ENCODE results near the gene CHKA.

DNA sequence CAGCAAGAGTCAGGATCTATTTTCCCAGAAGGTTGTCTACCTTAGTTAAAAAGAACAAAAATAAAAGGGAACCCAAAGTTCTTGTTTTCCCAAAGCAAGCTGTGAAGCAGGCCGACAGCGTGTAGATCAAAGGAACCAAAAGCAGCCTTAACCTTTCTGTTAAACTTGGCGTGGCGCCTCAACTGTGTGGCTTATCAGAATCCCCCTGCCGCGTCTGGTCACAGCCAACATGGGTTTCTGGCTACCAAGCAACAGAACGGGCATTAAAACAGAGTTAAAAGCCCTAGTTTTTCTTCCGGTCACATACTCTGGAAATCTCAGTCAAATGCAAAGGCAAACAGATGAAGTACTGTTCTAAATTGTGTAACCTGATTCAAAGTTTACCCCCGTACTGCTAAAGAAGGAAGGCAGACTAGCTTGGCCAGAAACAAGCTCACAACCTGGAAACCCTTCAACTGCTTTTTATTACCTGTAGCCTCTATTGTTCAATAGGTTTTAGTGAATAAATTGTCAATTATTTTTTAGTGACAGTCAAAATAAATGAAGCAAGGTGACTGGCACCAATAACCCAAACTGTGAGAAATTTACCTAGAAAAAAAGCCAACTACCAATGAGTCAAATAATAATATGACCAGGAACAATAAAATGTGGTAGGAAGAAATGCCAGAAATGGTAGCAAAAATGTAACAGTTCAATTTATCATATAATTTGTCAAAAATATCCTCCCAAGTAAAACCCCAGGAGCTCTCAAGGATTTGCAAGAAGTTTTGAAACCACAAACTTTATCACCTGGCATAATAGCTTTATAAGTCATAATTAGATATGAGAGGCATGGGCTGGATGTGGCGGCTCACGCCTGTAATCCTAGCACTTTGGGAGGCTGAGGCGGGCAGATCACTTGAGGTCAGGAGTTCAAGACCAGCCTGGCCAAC, 21.4 kb downstream of the CHKA start:
- TF ChIP-seq CTCF (IDR thresholded peaks at IDR 0.05; ENCODE audit: extremely low read depth in 1 of 2, insufficient read depth in 1 of 2, low read depth in 1 of 2, low read length in 2 of 2) (no peak), EZH2 (IDR thresholded peaks at IDR 0.05; ENCODE audit: borderline replicate concordance, low read depth, low read length, severe bottlenecking) (no peak), POLR2AphosphoS5 (IDR thresholded peaks at IDR 0.05; ENCODE audit: insufficient read depth, low read depth, low read length) (no peak), MAX (IDR thresholded peaks at IDR 0.05; ENCODE audit: insufficient read depth, insufficient read length) (no peak), POLR2A (IDR thresholded peaks at IDR 0.05; ENCODE audit: low read depth, low read length) (no peak)

Data from endothelial cell of umbilical vein (primary cell).